Medulla oblongata (tissue), 1 donor: ENCODE data around the gene FIS1.
A peak's percentile ranks its signal among the peaks of the same experiment; 100 is the strongest.
"Not testable (repeated sequence)": the region's sequence is repeated elsewhere in the genome, so short reads cannot be mapped to it uniquely, and the experiment has no call there.

ENCODE experiments used
- DNase-seq: peaks from one replicate; pipeline ENCODE4 v3.0.0-alpha.2; 2015; ENCODE audit errors: extremely low spot score

Gene FIS1

GRCh38 chr7:101258243-101258731, 13.4 kb upstream of the FIS1 start:
- no peak for DNase-seq

GRCh38 chr7:101255796-101256195, 10.9 kb upstream of the FIS1 start:
- no peak for DNase-seq

- DNase-seq, result not testable (repeated sequence)
Observed at GRCh38 chr7:101253199-101253598, 8.3 kb upstream of the FIS1 start.

GRCh38 chr7:101251871-101252659, 7.2 kb upstream of the FIS1 start:
- DNase-seq, result peak; percentile 98

- no peak for DNase-seq
Observed at GRCh38 chr7:101250324-101250723, 5.4 kb upstream of the FIS1 start.

- DNase-seq, result no peak
Observed at GRCh38 chr7:101248276-101248675, 3.4 kb upstream of the FIS1 start.

- DNase-seq, result no peak
Observed at GRCh38 chr7:101245147-101245668, 327 bp upstream of the FIS1 start.

GRCh38 chr7:101243646-101244374, 1.1 kb downstream of the FIS1 start:
- peak; percentile 24 for DNase-seq

- DNase-seq, result no peak
Observed at GRCh38 chr7:101241443-101242349, 3.2 kb downstream of the FIS1 start.

- DNase-seq, result no peak
Observed at GRCh38 chr7:101241015-101241363, 3.9 kb downstream of the FIS1 start.

- DNase-seq, result no peak
Observed at GRCh38 chr7:101240226-101241014, 4.5 kb downstream of the FIS1 start.

GRCh38 chr7:101239951-101240220, 5.0 kb downstream of the FIS1 start:
- DNase-seq, result no peak

GRCh38 chr7:101239191-101239950, 5.5 kb downstream of the FIS1 start:
- no peak for DNase-seq

- no peak for DNase-seq
Observed at GRCh38 chr7:101238226-101239182, 6.4 kb downstream of the FIS1 start.

GRCh38 chr7:101237206-101238067, 7.4 kb downstream of the FIS1 start, which contains the start of gene CLDN15:
Gene CLDN15 (minus strand): TSS chr7:101237802. CDS start chr7:101237581, 221 bp downstream.
- peak; percentile 60 for DNase-seq

GRCh38 chr7:101236292-101236835, 8.5 kb downstream of the FIS1 start:
- no peak for DNase-seq

GRCh38 chr7:101235522-101235921, 9.4 kb downstream of the FIS1 start:
- DNase-seq, result no peak

- no peak for DNase-seq
Observed at GRCh38 chr7:101235050-101235449, 9.8 kb downstream of the FIS1 start.
